Esophagus squamous epithelium (tissue), 4 donors: ENCODE measurements around the gene ZNF366.

Experiments used
- POLR2A ChIP-seq, 4 donors: fragments of 450-650 bp; IDR thresholded peaks; one replicate each; pipeline ENCODE4 v1.6.1; 2017; ENCODE audit warnings: antibody characterized with exemption in 4 of 4, mild to moderate bottlenecking in 4 of 4, moderate library complexity in 3 of 4
- TF ChIP-seq, protein P1 (sequence below), 6 experiments: fragments of 450-650 bp in 4 of 6; fragments of 200-600 bp in 2 of 6; sonication (generic) in 2 of 6; IDR thresholded peaks; one replicate each; pipeline ENCODE4 v1.5.1; 2016 to 2019; ENCODE audit warnings: antibody characterized with exemption in 6 of 6, mild to moderate bottlenecking in 4 of 6, moderate library complexity in 4 of 6

DNA sequence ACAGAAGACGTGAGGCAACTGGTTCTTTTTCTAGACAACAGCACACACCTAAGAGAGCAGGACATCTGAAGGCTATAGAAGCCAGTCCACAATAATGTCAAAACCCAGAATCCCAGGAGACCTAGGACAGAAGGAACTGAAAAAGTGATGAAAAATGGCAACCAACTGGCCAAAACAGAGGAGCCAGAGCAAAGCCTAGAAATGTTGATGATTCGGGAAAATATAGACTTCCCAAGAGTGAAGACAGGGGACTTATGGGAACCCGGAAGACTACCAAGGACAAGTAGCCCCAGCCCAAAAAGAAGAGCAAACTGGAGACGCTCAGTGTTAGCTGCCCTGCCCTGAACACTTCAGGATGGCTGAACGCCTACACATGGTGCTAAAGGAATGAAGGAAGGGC, 43.4 kb upstream of the ZNF366 start:
- TF ChIP-seq, protein P1, sequence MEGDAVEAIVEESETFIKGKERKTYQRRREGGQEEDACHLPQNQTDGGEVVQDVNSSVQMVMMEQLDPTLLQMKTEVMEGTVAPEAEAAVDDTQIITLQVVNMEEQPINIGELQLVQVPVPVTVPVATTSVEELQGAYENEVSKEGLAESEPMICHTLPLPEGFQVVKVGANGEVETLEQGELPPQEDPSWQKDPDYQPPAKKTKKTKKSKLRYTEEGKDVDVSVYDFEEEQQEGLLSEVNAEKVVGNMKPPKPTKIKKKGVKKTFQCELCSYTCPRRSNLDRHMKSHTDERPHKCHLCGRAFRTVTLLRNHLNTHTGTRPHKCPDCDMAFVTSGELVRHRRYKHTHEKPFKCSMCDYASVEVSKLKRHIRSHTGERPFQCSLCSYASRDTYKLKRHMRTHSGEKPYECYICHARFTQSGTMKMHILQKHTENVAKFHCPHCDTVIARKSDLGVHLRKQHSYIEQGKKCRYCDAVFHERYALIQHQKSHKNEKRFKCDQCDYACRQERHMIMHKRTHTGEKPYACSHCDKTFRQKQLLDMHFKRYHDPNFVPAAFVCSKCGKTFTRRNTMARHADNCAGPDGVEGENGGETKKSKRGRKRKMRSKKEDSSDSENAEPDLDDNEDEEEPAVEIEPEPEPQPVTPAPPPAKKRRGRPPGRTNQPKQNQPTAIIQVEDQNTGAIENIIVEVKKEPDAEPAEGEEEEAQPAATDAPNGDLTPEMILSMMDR (IDR thresholded peaks at IDR 0.05): no peak
- no peak for TF ChIP-seq POLR2A (IDR thresholded peaks at IDR 0.05)
